GM18507 (cell line): Measurements from ENCODE around the gene NDUFA13.

Source experiments
- DNase-seq: peaks from one replicate; pipeline ENCODE4 v3.0.0; 2011; ENCODE audit warnings: low read depth; ENCODE audit not compliant: insufficient read length; ENCODE audit errors: extremely low spot score
- FAIRE-seq: peaks from 2 replicates; lab custom pipeline; 2011; peaks lifted over from hg19 to GRCh38; lab: Jason Lieb, UNC

The NDUFA13 gene

DNA sequence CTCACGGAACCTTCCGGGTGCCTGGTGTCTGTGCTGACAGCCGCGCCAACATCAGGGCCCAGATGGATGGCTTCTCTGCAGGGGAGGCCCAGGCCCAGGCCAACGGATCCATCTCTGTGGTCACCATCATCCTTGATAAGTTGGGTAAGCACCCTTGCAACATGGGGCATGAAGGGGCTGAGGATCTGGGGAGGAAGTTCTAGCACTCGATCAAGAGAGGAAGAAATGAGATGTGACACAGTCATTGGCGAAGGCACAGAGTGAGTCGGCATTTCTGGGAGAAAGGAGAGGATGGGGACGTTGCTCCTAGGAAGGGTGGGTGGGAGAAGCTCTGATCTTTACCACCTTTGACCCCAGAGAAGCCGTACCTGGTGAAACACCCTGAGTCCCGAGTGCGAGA is 26.5 kb downstream of the NDUFA13 start:
- FAIRE-seq (no peak), DNase-seq (no peak)

DNA sequence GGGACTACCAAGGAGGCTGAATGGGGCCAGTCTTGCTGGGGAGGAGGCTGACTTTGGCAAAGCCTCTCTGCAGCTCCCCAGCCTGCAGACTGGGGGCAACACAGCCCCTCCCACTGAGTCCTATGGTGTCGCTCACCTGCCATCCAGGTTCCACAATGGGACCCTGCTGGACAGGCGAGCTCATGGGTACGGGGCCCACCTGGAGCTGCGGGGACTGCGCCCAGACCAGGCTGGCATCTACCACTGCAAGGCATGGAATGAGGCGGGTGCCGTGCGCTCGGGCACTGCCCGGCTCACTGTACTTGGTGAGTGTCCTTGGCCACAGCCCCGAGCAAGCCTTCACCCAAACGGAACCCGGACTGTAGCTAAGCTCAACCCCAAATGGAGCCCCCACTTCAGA is 27.1 kb downstream of the NDUFA13 start:
- FAIRE-seq, result no peak
- DNase-seq, result no peak

DNA sequence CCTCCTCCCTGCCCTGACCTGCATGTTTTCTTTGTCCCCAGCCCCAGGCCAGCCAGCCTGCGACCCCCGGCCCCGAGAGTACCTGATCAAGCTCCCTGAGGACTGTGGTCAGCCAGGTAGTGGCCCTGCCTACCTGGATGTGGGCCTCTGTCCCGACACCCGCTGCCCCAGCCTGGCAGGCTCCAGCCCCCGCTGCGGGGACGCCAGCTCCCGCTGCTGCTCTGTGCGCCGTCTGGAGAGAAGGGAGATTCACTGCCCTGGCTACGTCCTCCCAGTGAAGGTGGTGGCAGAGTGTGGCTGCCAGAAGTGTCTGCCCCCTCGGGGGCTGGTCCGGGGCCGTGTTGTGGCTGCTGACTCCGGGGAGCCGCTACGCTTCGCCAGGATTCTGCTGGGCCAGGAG is 27.6 kb downstream of the NDUFA13 start:
- no peak for DNase-seq
- no peak for FAIRE-seq

DNA sequence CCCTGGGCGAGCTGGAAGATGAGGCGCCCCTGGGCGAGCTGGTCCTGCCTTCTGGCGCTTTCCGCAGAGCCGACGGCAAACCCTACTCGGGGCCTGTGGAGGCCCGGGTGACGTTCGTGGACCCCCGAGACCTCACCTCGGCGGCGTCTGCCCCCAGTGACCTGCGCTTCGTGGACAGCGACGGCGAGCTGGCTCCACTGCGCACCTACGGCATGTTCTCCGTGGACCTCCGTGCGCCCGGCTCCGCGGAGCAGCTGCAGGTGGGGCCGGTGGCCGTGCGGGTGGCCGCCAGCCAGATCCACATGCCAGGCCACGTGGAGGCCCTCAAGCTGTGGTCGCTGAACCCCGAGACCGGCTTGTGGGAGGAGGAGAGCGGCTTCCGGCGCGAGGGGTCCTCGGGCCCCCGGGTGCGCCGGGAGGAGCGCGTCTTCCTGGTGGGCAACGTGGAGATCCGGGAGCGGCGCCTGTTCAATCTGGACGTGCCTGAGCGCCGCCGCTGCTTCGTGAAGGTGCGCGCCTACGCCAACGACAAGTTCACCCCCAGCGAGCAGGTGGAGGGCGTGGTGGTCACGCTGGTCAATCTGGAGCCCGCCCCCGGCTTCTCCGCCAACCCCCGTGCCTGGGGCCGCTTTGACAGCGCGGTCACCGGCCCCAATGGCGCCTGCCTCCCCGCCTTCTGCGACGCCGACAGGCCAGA is 28.4 kb downstream of the NDUFA13 start:
- no peak for FAIRE-seq
- no peak for DNase-seq

DNA sequence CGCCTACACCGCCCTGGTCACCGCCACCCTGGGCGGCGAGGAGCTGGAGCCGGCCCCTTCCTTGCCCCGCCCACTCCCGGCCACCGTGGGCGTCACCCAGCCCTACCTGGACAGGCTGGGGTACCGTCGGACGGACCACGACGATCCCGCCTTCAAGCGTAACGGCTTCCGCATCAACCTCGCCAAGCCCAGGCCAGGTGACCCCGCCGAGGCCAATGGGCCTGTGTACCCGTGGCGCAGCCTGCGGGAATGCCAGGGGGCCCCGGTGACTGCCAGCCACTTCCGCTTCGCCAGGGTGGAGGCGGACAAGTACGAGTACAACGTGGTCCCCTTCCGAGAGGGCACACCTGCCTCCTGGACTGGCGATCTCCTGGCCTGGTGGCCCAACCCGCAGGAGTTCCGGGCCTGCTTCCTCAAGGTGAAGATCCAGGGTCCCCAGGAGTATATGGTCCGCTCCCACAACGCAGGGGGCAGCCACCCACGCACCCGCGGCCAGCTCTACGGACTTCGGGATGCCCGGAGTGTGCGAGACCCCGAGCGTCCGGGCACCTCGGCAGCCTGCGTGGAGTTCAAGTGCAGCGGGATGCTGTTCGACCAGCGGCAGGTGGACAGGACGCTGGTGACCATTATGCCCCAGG is 29.0 kb downstream of the NDUFA13 start:
- DNase-seq, result no peak

DNA sequence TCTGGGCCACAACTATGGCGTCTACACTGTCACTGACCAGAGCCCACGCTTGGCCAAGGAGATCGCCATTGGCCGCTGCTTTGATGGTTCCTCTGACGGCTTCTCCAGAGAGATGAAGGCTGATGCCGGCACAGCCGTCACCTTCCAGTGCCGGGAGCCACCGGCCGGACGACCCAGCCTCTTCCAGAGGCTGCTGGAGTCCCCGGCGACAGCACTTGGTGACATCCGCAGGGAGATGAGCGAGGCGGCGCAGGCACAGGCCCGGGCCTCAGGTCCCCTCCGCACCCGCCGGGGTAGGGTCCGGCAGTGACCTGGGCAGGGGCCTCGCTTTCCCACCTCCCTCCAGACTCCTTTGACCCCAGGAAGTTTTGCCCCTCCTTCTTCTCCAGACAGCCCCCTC is 29.7 kb downstream of the NDUFA13 start:
- no peak for DNase-seq
- no peak for FAIRE-seq

More for the DNA sequence above, 29.0 kb downstream of the NDUFA13 start:
- FAIRE-seq, result no peak

DNA sequence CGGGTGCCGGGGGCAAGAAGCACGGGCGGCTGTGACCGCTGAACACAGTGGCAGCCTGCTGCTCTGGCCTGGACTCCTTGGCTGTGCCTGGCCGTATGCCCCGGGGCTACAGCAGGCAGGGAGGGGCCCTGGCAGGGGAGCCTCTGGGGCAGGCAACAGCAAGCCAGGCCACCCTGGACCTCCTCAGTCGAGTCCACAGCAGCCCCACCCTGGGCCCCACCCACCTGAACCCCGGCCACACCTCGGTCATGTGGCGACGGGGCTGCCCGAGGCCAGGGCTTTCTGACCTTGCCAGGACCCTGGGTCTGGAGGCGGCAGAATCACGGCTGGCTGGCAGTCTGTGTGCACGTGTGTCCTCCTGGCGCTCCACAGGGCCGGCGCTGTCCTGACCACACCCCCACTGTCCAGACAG is 30.7 kb downstream of the NDUFA13 start:
- DNase-seq (no peak), FAIRE-seq (no peak)

DNA sequence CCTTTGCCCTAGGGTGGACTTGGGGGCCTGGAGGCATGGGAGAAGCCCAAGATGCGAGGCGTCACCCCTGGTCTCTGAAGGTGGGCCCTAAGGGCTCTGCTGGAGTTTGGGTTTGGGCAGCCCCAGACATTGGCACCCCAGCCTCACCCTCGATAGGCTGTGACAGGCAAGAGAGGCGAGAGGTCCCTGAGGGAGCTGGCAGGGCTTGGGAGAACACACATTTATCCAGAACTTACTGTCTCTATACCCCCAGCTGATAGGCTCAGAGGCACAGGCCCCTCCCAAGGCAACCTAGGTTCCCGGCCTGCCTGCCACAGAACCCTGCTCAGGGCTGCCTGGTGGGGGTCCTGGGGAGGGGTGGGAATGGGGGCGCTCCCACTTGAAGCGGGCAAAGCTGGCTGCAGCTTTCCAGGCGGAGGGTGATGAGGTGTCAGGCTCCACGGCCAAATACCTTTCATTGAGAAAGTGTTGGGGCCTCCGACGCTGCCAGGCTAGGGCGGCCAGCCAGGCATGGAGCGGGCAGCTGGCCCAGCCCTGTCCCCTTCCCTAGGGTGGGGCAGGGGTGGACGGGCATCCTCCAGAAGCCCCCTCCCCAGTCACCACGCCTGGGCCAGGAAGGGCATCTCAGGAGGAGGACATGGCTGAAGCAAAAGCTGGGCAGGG is 31.8 kb downstream of the NDUFA13 start:
- DNase-seq (no peak), FAIRE-seq (no peak)

DNA sequence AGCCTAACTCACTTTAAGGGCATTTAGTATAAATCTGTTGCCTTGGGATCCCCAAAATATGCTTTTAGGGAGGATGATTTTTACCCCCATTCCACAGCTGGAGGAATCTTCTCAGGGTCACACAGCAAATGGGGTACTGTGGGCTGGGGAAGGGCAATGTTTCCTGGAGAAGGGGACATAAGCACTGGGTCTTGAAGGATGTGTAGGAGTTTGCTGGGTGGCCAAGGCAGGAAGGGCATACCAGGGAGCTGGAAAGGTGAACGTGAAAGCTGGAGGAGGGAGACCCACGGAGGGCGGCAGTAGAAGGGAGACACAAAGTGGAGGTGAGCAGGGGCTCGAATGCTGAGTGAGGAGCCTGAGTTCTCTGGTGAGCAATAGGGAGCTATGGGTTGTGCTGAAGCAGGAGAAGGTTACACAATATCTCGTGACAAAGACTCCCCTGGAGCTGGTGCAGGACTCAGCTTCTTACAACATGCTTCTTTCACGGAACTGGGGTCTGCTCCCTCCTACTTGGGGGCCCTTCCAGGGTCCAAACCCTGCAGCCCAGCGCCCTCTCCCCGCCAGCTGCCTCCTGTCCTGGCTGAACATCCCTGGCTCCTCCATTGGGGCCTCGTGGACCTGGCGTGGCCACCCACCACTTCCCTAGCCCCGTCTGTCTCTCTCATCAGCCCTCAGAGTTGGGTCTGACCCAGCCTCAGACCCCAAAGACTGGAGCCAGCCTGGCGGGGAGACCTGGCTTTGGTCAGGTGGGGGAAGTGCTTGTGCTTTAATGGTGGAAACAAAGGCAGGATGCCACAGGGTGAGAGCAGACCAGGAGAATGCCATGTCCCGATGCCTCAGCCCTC is 33.1 kb downstream of the NDUFA13 start:
- FAIRE-seq, result no peak

DNA sequence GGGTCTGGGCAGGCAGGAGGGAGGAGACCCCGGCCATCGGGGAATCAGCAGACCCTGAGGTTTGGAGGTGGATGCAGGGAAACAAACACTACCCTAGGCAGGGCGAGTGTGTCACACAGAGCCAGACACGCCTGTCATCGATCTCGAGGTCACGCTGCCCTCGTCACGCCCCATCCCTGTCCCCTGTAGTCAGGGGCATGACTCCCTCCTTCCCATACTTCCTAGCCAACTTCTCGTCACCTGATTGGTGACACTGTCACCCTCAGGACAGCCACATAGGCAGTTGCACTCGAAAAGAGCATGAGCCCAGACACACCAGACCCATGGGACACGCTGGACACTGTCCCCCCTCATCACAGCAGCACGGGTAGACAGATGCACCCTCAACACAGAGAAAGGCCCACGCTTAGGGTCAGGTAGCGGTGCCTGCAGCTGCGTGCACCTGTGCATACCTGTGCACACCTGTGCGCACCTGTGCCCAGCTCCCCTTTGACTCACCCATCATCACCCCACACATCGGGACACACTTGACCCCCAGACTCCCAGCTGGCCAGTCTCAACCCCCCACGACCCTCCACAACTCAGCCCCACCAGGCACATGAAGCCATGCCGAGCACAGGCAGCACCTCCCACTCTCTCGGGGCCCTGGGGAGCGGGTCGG is 33.9 kb downstream of the NDUFA13 start:
- FAIRE-seq, result no peak
- DNase-seq, result no peak

More for the DNA sequence above, 33.1 kb downstream of the NDUFA13 start:
- DNase-seq, result no peak

DNA sequence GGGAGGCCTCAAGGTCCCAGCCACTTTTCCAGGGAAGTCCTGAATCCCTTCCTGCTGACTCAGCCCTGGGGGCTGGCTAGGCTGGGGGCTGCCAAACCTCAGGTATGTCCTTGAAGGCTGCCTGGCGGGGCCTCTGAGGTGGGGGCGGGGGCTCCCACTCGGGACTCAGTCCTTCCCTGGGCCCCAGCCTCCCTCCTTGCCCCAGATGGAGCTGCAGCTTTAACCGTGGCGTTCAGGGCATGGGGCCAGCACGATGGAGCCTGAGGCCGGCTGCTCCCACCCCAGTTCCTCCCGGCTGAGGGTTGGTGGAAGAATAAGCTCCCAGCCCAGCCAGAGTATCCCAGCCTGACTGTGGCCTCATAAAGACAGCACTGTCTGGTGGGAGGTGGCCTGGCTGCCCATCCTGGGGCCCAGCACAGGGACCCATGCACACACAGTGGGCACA is 34.5 kb downstream of the NDUFA13 start:
- FAIRE-seq, result no peak
- DNase-seq, result no peak

DNA sequence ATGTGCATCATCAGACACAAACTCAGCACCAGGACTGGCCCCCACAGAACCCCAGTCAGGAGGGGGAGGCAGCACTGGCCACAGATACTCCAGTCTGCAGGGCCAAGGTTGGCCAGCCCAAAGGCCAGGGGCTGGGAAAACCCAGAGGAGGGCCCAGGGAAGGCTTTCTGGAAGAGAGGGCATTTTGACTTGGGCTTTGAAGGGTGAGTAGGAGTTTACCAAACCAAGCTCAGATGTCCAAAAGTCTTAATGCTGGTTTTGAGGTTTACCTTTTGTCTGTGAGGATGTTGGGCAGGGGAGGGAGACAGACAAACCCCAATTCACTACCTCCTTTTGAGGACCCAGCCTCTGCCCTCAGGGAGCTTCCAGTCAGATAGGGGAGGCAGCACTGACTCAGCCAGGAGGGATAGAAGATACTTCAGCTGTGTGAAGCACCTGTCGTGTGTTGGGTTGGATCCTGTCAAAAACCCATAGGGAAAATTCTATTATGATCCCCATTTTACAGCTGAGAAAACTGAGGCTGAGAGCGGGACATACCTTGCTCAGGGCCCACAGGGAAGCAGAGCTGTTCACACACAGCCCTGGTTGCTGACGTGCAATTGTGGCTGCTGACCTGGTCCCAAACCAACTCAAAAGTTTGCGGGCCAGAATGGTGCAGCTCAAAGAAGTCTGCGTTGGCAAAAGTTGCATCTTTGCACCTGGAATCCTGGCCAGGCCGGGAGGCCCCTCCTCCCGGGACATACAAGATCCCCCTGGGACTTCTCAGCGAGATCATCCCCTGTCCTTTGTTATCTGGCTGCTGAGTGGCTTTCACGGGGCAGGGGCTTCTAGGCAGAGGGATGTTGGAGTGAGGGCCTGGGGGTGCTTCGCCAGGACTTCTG is 35.2 kb downstream of the NDUFA13 start:
- FAIRE-seq, result no peak
- no peak for DNase-seq

DNA sequence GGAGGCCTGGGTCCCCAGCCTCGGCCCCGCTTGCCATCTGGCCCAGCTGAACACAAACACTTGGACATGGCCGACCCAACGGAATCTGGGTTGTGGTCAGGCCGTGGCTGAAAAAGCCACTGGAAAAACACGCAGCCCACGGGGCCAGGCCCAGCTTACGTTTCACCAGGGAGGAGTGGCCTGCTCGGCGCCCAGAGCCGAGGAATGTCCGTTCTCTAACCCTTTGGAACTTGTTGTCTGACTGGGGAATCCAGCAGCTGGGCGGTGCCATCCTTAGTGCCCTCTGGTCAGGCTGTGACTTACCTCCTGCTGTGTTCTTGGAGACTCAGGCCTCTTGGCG is 35.8 kb downstream of the NDUFA13 start:
- DNase-seq, result no peak
- FAIRE-seq, result no peak

DNA sequence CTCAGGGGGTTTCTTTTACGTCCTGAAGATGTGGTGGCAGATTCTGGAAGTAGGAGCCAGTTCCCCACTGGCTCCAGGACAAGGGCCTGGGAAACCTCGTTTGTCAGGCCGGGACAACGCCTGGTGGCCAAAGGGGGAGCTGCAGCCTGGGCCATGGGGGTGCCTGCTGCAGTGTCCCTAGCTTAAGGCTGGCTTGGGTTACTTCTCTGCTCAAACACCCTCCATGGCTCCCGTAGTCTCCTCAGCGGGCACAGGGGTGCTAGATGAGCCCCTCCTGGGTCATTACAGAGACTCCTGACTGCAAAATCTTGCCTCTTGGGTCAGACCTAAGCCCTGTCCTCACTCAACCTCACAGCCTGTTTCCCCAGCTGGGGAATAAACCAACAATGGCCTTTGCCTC is 36.8 kb downstream of the NDUFA13 start:
- no peak for DNase-seq

DNA sequence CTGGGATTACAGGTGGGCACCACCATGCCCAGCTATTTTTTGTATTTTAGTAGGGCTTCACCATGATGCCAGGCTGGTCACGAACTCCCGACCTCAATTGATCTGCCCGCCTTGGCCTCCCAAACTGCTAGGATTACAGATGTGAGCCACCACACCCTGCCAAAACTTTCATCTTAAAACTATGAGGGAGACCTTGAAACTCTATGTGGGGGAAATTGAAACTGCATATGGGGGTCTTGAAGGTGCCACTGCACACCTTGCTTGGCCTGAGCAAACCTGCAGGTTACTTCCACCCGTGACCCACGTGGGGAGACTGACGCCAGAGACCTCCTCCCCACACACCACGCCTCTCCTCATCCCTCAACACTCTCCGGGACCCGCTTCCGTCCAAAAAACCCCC is 37.6 kb downstream of the NDUFA13 start:
- no peak for FAIRE-seq
- no peak for DNase-seq

More for the DNA sequence above, 36.8 kb downstream of the NDUFA13 start:
- no peak for FAIRE-seq

DNA sequence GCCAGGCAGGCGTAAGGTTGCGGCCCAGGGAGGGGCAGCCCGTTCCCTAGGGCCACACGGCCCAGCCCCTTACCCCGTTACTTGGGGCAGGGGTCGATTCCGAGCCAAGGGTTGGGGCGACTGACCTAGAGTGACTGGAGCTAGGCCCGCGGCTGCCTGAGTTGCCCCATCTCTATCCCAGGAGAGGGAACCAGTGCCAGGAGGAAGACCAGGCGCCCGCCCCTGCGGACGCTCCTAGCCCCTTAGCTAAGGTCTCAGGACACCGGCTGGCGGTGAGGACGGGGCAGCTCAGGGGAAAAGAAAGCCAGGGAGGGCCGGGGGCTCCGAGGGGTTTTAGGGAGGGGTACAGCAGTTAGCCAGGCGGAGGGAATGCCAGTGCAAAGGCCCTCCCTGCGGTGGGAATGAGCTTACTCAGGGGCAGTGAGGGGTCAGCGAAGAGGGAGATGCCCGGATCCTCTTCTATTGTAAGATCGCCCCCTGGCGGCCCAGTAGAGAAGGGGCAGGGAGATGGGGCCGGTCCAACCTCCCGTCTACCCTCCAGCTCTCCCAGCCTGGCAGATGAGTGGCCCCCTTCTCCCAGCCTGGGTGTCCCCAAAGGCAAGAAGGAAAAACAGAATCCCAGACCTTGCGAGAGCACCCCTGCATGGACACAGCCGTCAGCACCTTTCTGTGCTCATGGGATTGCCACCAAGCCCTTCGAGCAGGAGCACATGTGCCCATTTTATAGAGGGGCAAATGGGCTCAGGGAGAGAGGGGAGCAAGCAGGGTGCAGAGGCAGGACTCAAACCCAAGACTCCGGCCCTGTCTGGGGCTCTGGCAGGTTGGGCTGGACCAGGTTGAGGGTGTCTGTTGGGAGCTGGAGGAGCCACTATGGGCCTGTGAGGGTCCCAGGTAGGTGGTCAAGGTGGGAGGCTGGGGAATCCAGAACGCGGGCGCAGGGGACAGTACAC is 38.3 kb downstream of the NDUFA13 start:
- no peak for DNase-seq
- FAIRE-seq, result no peak

DNA sequence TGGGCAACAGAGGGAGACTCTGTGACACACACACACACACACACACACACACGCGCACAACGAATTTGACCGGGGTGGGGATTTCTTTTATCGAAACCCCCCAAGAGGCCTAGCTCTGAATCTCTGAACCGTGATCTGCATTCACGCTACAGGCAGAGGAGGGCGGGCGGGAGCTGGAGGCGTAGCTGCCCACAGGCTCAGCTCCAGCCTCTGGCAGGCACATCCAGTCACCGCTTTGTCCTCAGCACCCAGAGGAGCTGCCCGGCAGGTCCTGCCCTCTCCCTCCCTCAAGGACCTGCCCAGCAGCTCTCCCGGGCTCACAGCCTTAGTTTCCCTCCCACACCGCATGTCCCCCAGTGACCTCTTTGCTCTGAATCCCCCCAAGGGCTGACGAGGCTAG is 42.0 kb downstream of the NDUFA13 start:
- FAIRE-seq (no peak), DNase-seq (no peak)

DNA sequence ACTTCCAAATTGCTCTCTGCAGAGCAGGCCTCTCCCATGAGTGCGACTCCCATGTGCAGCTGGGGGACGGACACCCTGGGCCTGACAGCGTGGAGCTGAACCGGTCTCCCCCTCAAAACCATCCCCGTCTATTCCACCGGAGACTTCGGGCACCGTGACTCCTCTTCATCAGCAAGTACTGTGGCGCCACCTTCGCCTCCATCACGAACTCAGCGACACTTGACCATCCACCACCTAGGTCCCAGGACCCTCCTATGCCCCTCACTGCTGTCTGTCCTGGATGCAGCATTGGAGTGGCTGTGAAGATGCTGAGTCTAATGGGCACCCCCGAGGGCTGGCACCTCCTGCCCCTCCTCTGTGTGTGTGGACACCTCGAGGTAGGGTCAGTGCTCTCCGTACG is 42.6 kb downstream of the NDUFA13 start:
- no peak for FAIRE-seq
- no peak for DNase-seq
